ENCODE results near the gene CD82. TPM values are rescaled to one million over a fixed set of nuclear protein-coding genes. Genes with fewer than 3 reads are reported as not detected.

The CD82 gene
- total and polyA plus RNA-seq, 2 of the 13 experiments (the other 11 are each of a cell fraction or from before 2014, with no cell fraction given), result 0.05 TPM; not detected in 1

GRCh38 chr11:44589301-44589700 lies 23.8 kb downstream of the CD82 start:
- WGBS (ENCODE audit: low lambda C conversion rate), result 30% methylated on average over 2 of the region's 3 CpGs
- POLR2A ChIA-PET, result no interaction called here
- CTCF ChIA-PET (ENCODE audit: low intra/inter-chr PET ratio, low total read pairs), result no interaction called here

GRCh38 chr11:44590769-44591168 lies 25.3 kb downstream of the CD82 start:
- H2AFZ ChIP-seq (ENCODE audit: low read length), result no peak overlapping the region
- no peak overlapping the region for H3K9ac ChIP-seq (ENCODE audit: insufficient read depth, low read depth, low read length)
- no peak for FAIRE-seq
- no peaks in the 10 kb centered on the region for H3K36me3 ChIP-seq (replicated peaks in 1 of 2; ENCODE audit: control insufficient read depth in 1 of 2, insufficient read depth in 2 of 2, low read length in 2 of 2)
- no peaks in the 10 kb centered on the region for H4K20me1 ChIP-seq (ENCODE audit: insufficient read depth, low read length)
- peaks cover 5 to 12% of the 10 kb centered on the region in 2 experiments; a peak in 3 of 5 replicates for H3K27me3 ChIP-seq (ENCODE audit: control insufficient read depth in 1 of 2, insufficient read depth in 2 of 2, low read length in 2 of 2)
- DNase-seq (ENCODE audit: low spot score), result no peak
- in situ Hi-C loops (cut with HindIII; ENCODE audit: extremely low pct_ligation_motif_present, low pct_unique_long_range_greater_than_20kb), result no loop called here
- H3K4me1 ChIP-seq (ENCODE audit: insufficient read depth, low read length), result no peaks in the 10 kb centered on the region
- H3K4me3 ChIP-seq (replicated peaks in 1 of 3; ENCODE audit: insufficient read depth in 1 of 3, low read depth in 2 of 3, low read length in 3 of 3), result no peak overlapping the region
- 0% methylated on average over 1 of the region's 6 CpGs for WGBS (ENCODE audit: low lambda C conversion rate)
- H3K27ac ChIP-seq (ENCODE audit: extremely low read length, insufficient read depth, low read length), result no peak overlapping the region
- no peak for ATAC-seq
- no peaks in the 10 kb centered on the region for H3K79me2 ChIP-seq (ENCODE audit: insufficient read depth, low read length)
- ChIA-PET CTCF (ENCODE audit: low intra/inter-chr PET ratio, low total read pairs) (no interaction called here), POLR2A (no interaction called here)
- no peak for TF ChIP-seq RFX5 (IDR thresholded peaks at IDR 0.05; ENCODE audit: low read depth, low read length)
- no TSS peak for BruUV-seq (replicated peaks)
- intact Hi-C loops (cut with micrococcal nuclease; ENCODE audit: unreplicated experiment), result no loop called here
- no peaks in the 10 kb centered on the region for H3K9me3 ChIP-seq (ENCODE audit: low read length)
- H3K4me2 ChIP-seq (ENCODE audit: low read depth, low read length), result no peak overlapping the region

More at GRCh38 chr11:44589301-44589700, 23.8 kb downstream of the CD82 start:
- H3K9ac ChIP-seq (ENCODE audit: insufficient read depth, low read depth, low read length), result no peak overlapping the region
- H3K4me1 ChIP-seq (ENCODE audit: insufficient read depth, low read length), result peaks cover 9% of the 10 kb centered on the region
- FAIRE-seq, result no peak
- H4K20me1 ChIP-seq (ENCODE audit: insufficient read depth, low read length), result no peaks in the 10 kb centered on the region
- no peak for DNase-seq (ENCODE audit: low spot score)
- no peaks in the 10 kb centered on the region for H3K9me3 ChIP-seq (ENCODE audit: low read length)
- intact Hi-C loops (cut with micrococcal nuclease; ENCODE audit: unreplicated experiment), result no loop called here
- in situ Hi-C loops (cut with HindIII; ENCODE audit: extremely low pct_ligation_motif_present, low pct_unique_long_range_greater_than_20kb), result no loop called here
- no peak for ATAC-seq
- no TSS peak for BruUV-seq (replicated peaks)
- no peak overlapping the region for H3K4me2 ChIP-seq (ENCODE audit: low read depth, low read length)
- H3K4me3 ChIP-seq (replicated peaks in 1 of 3; ENCODE audit: insufficient read depth in 1 of 3, low read depth in 2 of 3, low read length in 3 of 3), result no peak overlapping the region
- peaks cover 4 to 12% of the 10 kb centered on the region in 2 experiments; a peak in 3 of 5 replicates for H3K27me3 ChIP-seq (ENCODE audit: control insufficient read depth in 1 of 2, insufficient read depth in 2 of 2, low read length in 2 of 2)
- H3K27ac ChIP-seq (ENCODE audit: extremely low read length, insufficient read depth, low read length), result no peak overlapping the region
- no peaks in the 10 kb centered on the region for H3K79me2 ChIP-seq (ENCODE audit: insufficient read depth, low read length)
- no peaks in the 10 kb centered on the region for H3K36me3 ChIP-seq (replicated peaks in 1 of 2; ENCODE audit: control insufficient read depth in 1 of 2, insufficient read depth in 2 of 2, low read length in 2 of 2)
- H2AFZ ChIP-seq (ENCODE audit: low read length), result no peak overlapping the region
- TF ChIP-seq ZNF558 (CRISPR knock-in tag; IDR thresholded peaks at IDR 0.05; ENCODE audit: borderline replicate concordance), result no peak
- no peak for TF ChIP-seq NR1H2 (CRISPR knock-in tag; IDR thresholded peaks at IDR 0.05; ENCODE audit: borderline replicate concordance, low read depth)
- TF ChIP-seq ZNF709 (CRISPR knock-in tag; IDR thresholded peaks at IDR 0.05), result no peak
- no peak for TF ChIP-seq KAT2B (IDR thresholded peaks at IDR 0.05; ENCODE audit: borderline replicate concordance, low read depth, low read length)
